ENCODE data around the gene EMC10. TPM values are rescaled to one million over a fixed set of nuclear protein-coding genes. Genes with fewer than 3 reads are reported as not detected.

EMC10 gene
- total RNA-seq, 1 donor = 56.5 TPM

DNA sequence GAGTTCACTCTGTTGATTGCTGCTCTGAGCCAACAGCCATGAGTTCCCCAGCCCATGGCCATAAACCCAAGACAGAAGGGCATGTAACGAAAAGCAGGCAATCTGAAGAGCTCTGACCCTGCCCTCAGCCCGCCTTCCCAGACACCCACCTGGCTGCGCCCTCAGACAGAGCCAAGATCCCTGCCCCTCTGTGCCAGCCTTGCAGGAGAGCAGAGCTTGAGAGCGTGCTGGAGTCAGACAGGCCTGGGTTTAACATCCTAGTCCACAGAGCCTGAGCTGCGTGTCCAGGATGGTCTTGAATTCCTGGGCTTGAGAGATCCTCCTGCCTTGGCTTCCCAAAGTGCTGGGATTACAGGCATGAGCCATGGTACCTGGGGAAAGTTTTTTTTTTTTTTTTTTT is 19.0 kb upstream of the EMC10 start:
- Histone ChIP-seq H3K4me3 (ENCODE audit: insufficient read depth, low read length) (no peak overlapping the region), H3K4me2 (ENCODE audit: insufficient read depth, low read length) (no peak overlapping the region), H2AFZ (ENCODE audit: low read length) (no peak overlapping the region), H3K27me3 (ENCODE audit: insufficient read depth, low read length) (peaks cover 13% of the 10 kb centered on the region), H3K36me3 (ENCODE audit: insufficient read depth, low read length) (no peaks in the 10 kb centered on the region), H4K20me1 (ENCODE audit: insufficient read depth, low read length) (no peaks in the 10 kb centered on the region), H3K9me3 (ENCODE audit: low read depth, low read length) (no peaks in the 10 kb centered on the region), H3K4me1 (ENCODE audit: insufficient read depth, low read length) (peaks cover 8% of the 10 kb centered on the region), H3K27ac (ENCODE audit: low read depth, low read length) (no peak overlapping the region), H3K79me2 (ENCODE audit: insufficient read depth, low read length) (no peaks in the 10 kb centered on the region)
- peak; percentile 72 for DNase-seq (ENCODE audit: insufficient read length, low spot score, missing footprints)
- TF ChIP-seq, protein P1, sequence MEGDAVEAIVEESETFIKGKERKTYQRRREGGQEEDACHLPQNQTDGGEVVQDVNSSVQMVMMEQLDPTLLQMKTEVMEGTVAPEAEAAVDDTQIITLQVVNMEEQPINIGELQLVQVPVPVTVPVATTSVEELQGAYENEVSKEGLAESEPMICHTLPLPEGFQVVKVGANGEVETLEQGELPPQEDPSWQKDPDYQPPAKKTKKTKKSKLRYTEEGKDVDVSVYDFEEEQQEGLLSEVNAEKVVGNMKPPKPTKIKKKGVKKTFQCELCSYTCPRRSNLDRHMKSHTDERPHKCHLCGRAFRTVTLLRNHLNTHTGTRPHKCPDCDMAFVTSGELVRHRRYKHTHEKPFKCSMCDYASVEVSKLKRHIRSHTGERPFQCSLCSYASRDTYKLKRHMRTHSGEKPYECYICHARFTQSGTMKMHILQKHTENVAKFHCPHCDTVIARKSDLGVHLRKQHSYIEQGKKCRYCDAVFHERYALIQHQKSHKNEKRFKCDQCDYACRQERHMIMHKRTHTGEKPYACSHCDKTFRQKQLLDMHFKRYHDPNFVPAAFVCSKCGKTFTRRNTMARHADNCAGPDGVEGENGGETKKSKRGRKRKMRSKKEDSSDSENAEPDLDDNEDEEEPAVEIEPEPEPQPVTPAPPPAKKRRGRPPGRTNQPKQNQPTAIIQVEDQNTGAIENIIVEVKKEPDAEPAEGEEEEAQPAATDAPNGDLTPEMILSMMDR (IDR thresholded peaks at IDR 0.05; ENCODE audit: extremely low read depth, low read depth, low read length) = no peak

DNA sequence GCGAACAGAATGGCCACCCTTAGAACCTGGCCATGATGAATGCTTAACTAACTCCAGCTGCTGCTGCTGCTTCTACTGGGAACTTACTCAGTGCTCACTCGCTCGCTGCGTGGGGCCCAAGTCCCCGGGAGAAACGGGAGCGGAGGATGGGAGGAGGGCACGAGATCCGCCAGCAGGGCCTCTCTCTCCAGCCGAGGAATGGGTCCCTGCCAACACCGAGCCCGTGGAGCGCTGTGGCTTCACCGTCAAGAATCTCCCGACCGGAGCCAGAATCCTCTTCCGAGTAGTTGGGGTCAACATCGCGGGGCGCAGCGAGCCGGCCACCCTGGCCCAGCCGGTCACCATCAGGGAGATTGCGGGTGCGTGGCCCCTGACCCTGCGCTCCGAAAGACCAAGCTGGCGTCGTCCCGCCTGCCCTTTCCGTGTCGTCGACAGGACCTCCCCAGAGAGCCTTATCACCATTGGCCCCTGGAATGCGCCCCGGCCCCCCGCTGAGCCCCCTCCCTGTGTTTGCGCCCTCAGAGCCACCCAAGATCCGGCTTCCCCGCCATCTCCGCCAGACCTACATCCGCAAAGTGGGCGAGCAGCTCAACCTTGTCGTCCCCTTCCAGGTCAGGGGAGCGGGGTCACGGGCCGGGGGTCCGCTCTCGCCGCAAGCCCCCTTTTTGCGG is 17.8 kb upstream of the EMC10 start:
- Histone ChIP-seq H3K9me3 (ENCODE audit: low read depth, low read length) (no peaks in the 10 kb centered on the region), H2AFZ (ENCODE audit: low read length) (no peak overlapping the region), H4K20me1 (ENCODE audit: insufficient read depth, low read length) (no peaks in the 10 kb centered on the region), H3K27me3 (ENCODE audit: insufficient read depth, low read length) (peaks cover 13% of the 10 kb centered on the region), H3K36me3 (ENCODE audit: insufficient read depth, low read length) (no peaks in the 10 kb centered on the region), H3K4me2 (ENCODE audit: insufficient read depth, low read length) (no peak overlapping the region), H3K79me2 (ENCODE audit: insufficient read depth, low read length) (no peaks in the 10 kb centered on the region), H3K27ac (ENCODE audit: low read depth, low read length) (no peak overlapping the region), H3K4me1 (ENCODE audit: insufficient read depth, low read length) (peaks cover 8% of the 10 kb centered on the region), H3K4me3 (ENCODE audit: insufficient read depth, low read length) (no peak overlapping the region)
- DNase-seq (ENCODE audit: insufficient read length, low spot score, missing footprints) = peak; percentile 88
- TF ChIP-seq, protein P1 (IDR thresholded peaks at IDR 0.05; ENCODE audit: extremely low read depth, low read depth, low read length) = no peak

DNA sequence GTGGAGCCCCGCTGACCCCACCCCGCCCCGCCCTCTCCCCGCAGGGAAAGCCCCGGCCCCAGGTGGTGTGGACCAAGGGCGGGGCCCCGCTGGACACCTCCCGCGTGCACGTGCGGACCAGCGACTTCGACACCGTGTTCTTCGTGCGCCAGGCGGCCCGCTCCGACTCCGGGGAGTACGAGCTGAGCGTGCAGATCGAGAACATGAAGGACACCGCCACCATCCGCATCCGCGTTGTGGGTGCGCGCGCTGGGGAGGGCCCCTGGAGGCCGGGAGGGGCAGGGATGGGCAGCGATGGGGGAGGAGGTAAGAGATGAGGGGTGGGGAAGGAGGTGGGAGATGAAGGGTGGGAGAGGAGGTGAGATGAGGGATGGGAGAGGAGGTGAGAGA is 17.2 kb upstream of the EMC10 start:
- no peaks in the 10 kb centered on the region for H3K36me3 ChIP-seq (ENCODE audit: insufficient read depth, low read length)
- peak; percentile 52 for DNase-seq (ENCODE audit: insufficient read length, low spot score, missing footprints)
- H2AFZ ChIP-seq (ENCODE audit: low read length) = no peak overlapping the region
- TF ChIP-seq, protein P1 (IDR thresholded peaks at IDR 0.05; ENCODE audit: extremely low read depth, low read depth, low read length) = no peak
- H3K9me3 ChIP-seq (ENCODE audit: low read depth, low read length) = no peaks in the 10 kb centered on the region
- peaks cover 8% of the 10 kb centered on the region for H3K4me1 ChIP-seq (ENCODE audit: insufficient read depth, low read length)
- no peaks in the 10 kb centered on the region for H4K20me1 ChIP-seq (ENCODE audit: insufficient read depth, low read length)
- no peaks in the 10 kb centered on the region for H3K79me2 ChIP-seq (ENCODE audit: insufficient read depth, low read length)
- no peak overlapping the region for H3K27ac ChIP-seq (ENCODE audit: low read depth, low read length)
- no peak overlapping the region for H3K4me2 ChIP-seq (ENCODE audit: insufficient read depth, low read length)
- no peak overlapping the region for H3K4me3 ChIP-seq (ENCODE audit: insufficient read depth, low read length)
- H3K27me3 ChIP-seq (ENCODE audit: insufficient read depth, low read length) = peaks cover 13% of the 10 kb centered on the region

DNA sequence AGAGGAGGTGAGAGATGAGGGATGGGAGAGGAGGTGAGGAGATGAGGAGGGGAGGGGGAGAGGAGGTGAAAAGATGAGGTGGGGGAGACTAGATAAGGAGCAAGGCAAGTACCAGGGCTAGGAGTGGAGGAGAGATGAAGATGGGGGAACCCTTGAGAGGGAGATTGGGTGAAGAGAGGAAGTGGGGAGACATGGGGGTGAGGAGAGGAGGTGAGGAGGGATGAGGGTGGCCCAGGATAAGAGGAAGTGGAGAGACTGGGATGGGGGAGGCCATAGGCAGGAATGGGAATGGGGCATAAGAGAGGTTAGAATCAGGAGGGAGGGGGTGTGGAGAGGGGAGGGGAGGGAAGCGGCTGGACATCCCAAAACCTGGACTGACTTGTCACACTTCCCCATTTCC is 16.7 kb upstream of the EMC10 start:
- Histone ChIP-seq H3K79me2 (ENCODE audit: insufficient read depth, low read length) (no peaks in the 10 kb centered on the region), H3K27ac (ENCODE audit: low read depth, low read length) (no peak overlapping the region), H3K4me3 (ENCODE audit: insufficient read depth, low read length) (no peak overlapping the region), H3K4me1 (ENCODE audit: insufficient read depth, low read length) (peaks cover 8% of the 10 kb centered on the region), H3K27me3 (ENCODE audit: insufficient read depth, low read length) (peaks cover 13% of the 10 kb centered on the region), H3K4me2 (ENCODE audit: insufficient read depth, low read length) (no peak overlapping the region), H3K36me3 (ENCODE audit: insufficient read depth, low read length) (no peaks in the 10 kb centered on the region), H3K9me3 (ENCODE audit: low read depth, low read length) (no peaks in the 10 kb centered on the region), H2AFZ (ENCODE audit: low read length) (no peak overlapping the region), H4K20me1 (ENCODE audit: insufficient read depth, low read length) (no peaks in the 10 kb centered on the region)
- TF ChIP-seq, protein P1 (IDR thresholded peaks at IDR 0.05; ENCODE audit: extremely low read depth, low read depth, low read length) = no peak
- peak; percentile 42 for DNase-seq (ENCODE audit: insufficient read length, low spot score, missing footprints)
